ENCODE results near the gene SPINDOC. TPM values are rescaled to one million over a fixed set of nuclear protein-coding genes. Genes with fewer than 3 reads are reported as not detected.
"Not testable (repeated sequence)": the region's sequence is repeated elsewhere in the genome, so short reads cannot be mapped to it uniquely, and the experiment has no call there.

SPINDOC gene
- total RNA-seq, 1 experiment from 2014 or later = 50.9 TPM

DNA sequence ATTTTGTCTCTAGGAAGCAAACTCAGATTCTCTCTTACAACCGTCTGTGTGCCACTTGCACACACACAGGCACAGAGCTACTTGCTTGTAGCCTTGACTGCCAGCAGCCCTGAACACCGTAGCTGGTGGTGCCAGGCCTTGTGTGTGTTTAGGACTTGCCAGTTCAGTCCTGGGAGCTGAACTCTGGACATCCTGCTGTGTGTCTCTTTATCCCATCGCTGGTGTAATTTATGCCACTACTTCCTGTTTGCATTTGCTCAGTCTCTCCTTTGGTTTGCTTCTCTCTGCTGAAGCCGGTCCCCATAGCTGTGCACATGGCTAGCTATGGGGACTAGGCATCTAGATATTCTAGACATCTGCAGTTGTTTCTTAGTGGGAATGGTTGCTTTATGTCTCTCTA is 49.7 kb downstream of the SPINDOC start:
- POLR2A ChIA-PET = no interaction called here
- no peak overlapping the region for H3K27ac ChIP-seq (ENCODE audit: low read depth, low read length)

DNA sequence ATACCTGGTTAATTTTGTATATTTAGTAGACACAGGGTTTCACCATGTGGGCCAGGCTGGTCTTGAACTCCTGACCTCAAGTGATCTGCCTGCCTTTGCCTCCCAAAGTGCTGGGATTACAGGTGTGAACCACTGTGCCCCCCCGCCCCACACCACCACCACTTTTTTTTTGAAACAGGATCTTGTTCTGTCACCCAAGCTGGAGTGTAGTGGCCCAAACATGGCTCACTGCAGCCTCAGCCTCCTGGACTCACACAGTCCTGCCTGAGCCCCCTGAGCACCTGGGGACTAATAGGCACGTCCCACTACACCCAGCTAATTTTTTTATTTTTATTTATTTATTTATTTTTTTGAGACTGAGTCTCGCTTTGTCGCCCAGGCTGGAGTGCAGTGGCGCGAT is 50.4 kb downstream of the SPINDOC start:
- H4K20me1 ChIP-seq (ENCODE audit: insufficient read depth); CTCF ChIA-PET: not testable (repeated sequence)
- peaks cover 69% of the 10 kb centered on the region for H3K79me2 ChIP-seq (ENCODE audit: insufficient read depth, low read length)

More for the DNA sequence above, 49.7 kb downstream of the SPINDOC start:
- peaks cover 3 to 4% of the 10 kb centered on the region in 2 experiments; a peak in 2 of 4 replicates for H3K4me1 ChIP-seq (ENCODE audit: control insufficient read depth in 1 of 2, insufficient read depth in 2 of 2, low read length in 2 of 2)
- H3K4me2 ChIP-seq (ENCODE audit: low read length) = no peak overlapping the region
- H4K20me1 ChIP-seq (ENCODE audit: insufficient read depth) = 0 out of 2 replicates have a peak, but pooled peaks cover 9% of the 10 kb centered on the region
- H3K9me3 ChIP-seq (ENCODE audit: control insufficient read depth in 1 of 2, insufficient read depth in 1 of 2, low read depth in 1 of 2, low read length in 2 of 2) = no peaks in the 10 kb centered on the region
- BruUV-seq (replicated peaks) = no TSS peak
- peaks cover 69% of the 10 kb centered on the region for H3K79me2 ChIP-seq (ENCODE audit: insufficient read depth, low read length)
- no peaks in the 10 kb centered on the region for H3K27me3 ChIP-seq (ENCODE audit: insufficient read depth, low read length)
- H2AFZ ChIP-seq (ENCODE audit: low read depth, low read length, poor library complexity, severe bottlenecking) = no peak overlapping the region
- intact Hi-C loops (cut with micrococcal nuclease) = no loop called here
- RAD21 ChIA-PET (ENCODE audit: low non-redundant PET in 1 of 2, low total read pairs in 2 of 2, uncharacterized antibody in 2 of 2, unreplicated experiment in 2 of 2) = no interaction called here
- H3K9me2 ChIP-seq (ENCODE audit: insufficient read depth) = no peaks in the 10 kb centered on the region
- ATAC-seq = no peak
- H3K36me3 ChIP-seq (ENCODE audit: control insufficient read depth in 1 of 2, insufficient read depth in 2 of 2, low read length in 2 of 2) = peaks cover 0 to 5% of the 10 kb centered on the region in 2 experiments; a peak in 2 of 4 replicates
- TF ChIP-seq ZNF274 (IDR thresholded peaks at IDR 0.05; ENCODE audit: low read depth, low read length) (no peak), YY1 (IDR thresholded peaks at IDR 0.05; ENCODE audit: extremely low read depth, insufficient replicate concordance, low read depth, low read length) (no peak), EGR1 (IDR thresholded peaks at IDR 0.05; ENCODE audit: low read depth) (no peak), EZH2 (IDR thresholded peaks at IDR 0.05) (no peak), CEBPB (IDR thresholded peaks at IDR 0.05; ENCODE audit: low read depth) (no peak), POLR2A (IDR thresholded peaks at IDR 0.05; ENCODE audit: borderline replicate concordance, extremely low read depth, insufficient read depth, insufficient read length) (no peak)
- H3K4me3 ChIP-seq (replicated peaks in 1 of 2; ENCODE audit: low read depth in 1 of 2, low read length in 2 of 2) = no peak overlapping the region
- DNase-seq (ENCODE audit: low read depth, low spot score) = no peak
- no peak overlapping the region for H3K9ac ChIP-seq (ENCODE audit: low read length)
- CTCF ChIA-PET = no interaction called here

More for the DNA sequence above, 50.4 kb downstream of the SPINDOC start:
- H3K27ac ChIP-seq (ENCODE audit: low read depth, low read length); ATAC-seq; POLR2A ChIA-PET; H3K9me2 ChIP-seq (ENCODE audit: insufficient read depth); H3K4me1 ChIP-seq (ENCODE audit: control insufficient read depth in 1 of 2, insufficient read depth in 2 of 2, low read length in 2 of 2); intact Hi-C loops (cut with micrococcal nuclease); BruUV-seq (replicated peaks); H2AFZ ChIP-seq (ENCODE audit: low read depth, low read length, poor library complexity, severe bottlenecking); H3K36me3 ChIP-seq (ENCODE audit: control insufficient read depth in 1 of 2, insufficient read depth in 2 of 2, low read length in 2 of 2); H3K4me2 ChIP-seq (ENCODE audit: low read length); H3K9me3 ChIP-seq (ENCODE audit: control insufficient read depth in 1 of 2, insufficient read depth in 1 of 2, low read depth in 1 of 2, low read length in 2 of 2); H3K4me3 ChIP-seq (replicated peaks in 1 of 2; ENCODE audit: low read depth in 1 of 2, low read length in 2 of 2); DNase-seq (ENCODE audit: low read depth, low spot score); H3K27me3 ChIP-seq (ENCODE audit: insufficient read depth, low read length); RAD21 ChIA-PET (ENCODE audit: low non-redundant PET in 1 of 2, low total read pairs in 2 of 2, uncharacterized antibody in 2 of 2, unreplicated experiment in 2 of 2); H3K9ac ChIP-seq (ENCODE audit: low read length): not testable (repeated sequence)
